Gastrocnemius medialis (tissue), 4 donors: ENCODE measurements around the gene SCGB1D1.

Source experiments
- CTCF ChIP-seq, 5 experiments: fragments of 450-650 bp in 3 of 5; fragments of 200-600 bp in 2 of 5; sonication (generic) in 2 of 5; IDR thresholded peaks in 4 of 5; conservative IDR thresholded peaks in 1 of 5; 1 replicate in 4 of 5; 2 replicates in 1 of 5; pipeline ENCODE4 v1.5.1; 2016 to 2019; ENCODE audit warnings: antibody characterized with exemption in 5 of 5, mild to moderate bottlenecking in 3 of 5, moderate library complexity in 3 of 5
- POLR2A ChIP-seq, 2 donors: fragments of 450-650 bp; IDR thresholded peaks; one replicate each; pipeline ENCODE4 v1.6.1; 2017; ENCODE audit warnings: antibody characterized with exemption in 2 of 2, mild to moderate bottlenecking in 2 of 2, moderate library complexity in 2 of 2

GRCh38 chr11:62172294-62172693 lies 17.7 kb upstream of the SCGB1D1 start:
- TF ChIP-seq CTCF (IDR thresholded peaks at IDR 0.05 in 4 of 5, conservative IDR thresholded peaks at IDR 0.05 in 1 of 5) (no peak), POLR2A (IDR thresholded peaks at IDR 0.05) (no peak)
